ENCODE data around the gene DNAH17.

DNA sequence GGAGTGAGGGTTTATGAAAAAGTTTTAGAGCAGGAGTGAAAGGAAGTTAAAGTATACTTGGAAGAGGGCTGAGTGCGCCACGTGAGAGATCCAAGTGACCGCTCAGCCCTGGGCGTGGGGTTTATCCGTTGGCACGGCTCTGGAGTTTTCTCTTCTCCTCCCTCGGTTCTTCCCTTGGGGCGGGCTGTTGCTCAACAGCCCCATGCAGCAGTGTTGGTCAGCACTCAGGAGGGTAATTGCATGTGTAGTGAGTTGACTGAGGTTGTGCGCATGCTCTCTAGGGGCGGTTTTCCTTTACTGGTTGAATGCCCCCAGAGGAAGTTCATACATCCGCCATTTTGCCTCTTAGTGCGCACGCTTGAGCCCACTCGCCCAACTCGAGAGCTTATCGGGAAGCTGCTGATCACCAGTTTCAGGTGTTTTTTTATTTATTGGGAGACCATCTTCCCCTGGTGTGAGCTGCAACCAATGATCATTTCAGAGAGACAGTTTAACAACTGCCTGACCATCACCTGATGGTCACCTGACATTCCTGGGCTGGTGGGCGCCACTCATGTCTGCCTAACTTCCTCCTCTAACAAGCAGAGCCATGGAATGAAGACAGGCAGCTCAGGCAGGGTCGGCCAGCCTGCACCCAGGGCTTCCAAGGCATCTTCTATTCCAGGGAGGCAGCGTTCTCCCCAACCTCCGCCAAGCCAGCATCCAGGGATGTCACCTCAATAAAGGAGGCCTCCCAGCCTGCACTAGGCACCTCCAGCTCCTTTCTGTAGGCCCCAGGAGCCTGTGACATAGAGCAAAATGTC is 41.3 kb upstream of the DNAH17 start:
- TF ChIP-seq, protein P1, sequence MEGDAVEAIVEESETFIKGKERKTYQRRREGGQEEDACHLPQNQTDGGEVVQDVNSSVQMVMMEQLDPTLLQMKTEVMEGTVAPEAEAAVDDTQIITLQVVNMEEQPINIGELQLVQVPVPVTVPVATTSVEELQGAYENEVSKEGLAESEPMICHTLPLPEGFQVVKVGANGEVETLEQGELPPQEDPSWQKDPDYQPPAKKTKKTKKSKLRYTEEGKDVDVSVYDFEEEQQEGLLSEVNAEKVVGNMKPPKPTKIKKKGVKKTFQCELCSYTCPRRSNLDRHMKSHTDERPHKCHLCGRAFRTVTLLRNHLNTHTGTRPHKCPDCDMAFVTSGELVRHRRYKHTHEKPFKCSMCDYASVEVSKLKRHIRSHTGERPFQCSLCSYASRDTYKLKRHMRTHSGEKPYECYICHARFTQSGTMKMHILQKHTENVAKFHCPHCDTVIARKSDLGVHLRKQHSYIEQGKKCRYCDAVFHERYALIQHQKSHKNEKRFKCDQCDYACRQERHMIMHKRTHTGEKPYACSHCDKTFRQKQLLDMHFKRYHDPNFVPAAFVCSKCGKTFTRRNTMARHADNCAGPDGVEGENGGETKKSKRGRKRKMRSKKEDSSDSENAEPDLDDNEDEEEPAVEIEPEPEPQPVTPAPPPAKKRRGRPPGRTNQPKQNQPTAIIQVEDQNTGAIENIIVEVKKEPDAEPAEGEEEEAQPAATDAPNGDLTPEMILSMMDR (IDR thresholded peaks at IDR 0.05), result no peak
- no peak for TF ChIP-seq POLR2A (IDR thresholded peaks at IDR 0.05)

Measured in esophagus squamous epithelium (tissue), 4 donors.